HG02678 (cell line): Measurements from ENCODE around the gene IP6K3.
A peak's percentile ranks its signal among the peaks of the same experiment; 100 is the strongest.

Experiments used
- ATAC-seq: cut with Tn5 transposase; IDR thresholded peaks from one replicate; pipeline ENCODE4 v1.9.1; 2021; ENCODE audit warnings: mild to moderate bottlenecking, moderate library complexity; ENCODE audit not compliant: unreplicated experiment

The IP6K3 gene

GRCh38 chr6:33746651-33747100 lies at the start of gene IP6K3:
IP6K3 (minus strand) TSS chr6:33746905; CDS start chr6:33735476, 11,429 bp downstream.
- no peak for ATAC-seq

GRCh38 chr6:33794910-33795623 lies 48.4 kb upstream of the IP6K3 start:
- no peak for ATAC-seq

GRCh38 chr6:33792981-33793380 lies 46.3 kb upstream of the IP6K3 start:
- no peak for ATAC-seq

GRCh38 chr6:33791620-33792019 lies 44.9 kb upstream of the IP6K3 start:
- ATAC-seq: no peak

- ATAC-seq: no peak
Observed at GRCh38 chr6:33790910-33791309, 44.2 kb upstream of the IP6K3 start.

- no peak for ATAC-seq
Observed at GRCh38 chr6:33790379-33790778, 43.7 kb upstream of the IP6K3 start.

- ATAC-seq: no peak
Observed at GRCh38 chr6:33789550-33789895, 42.8 kb upstream of the IP6K3 start.

GRCh38 chr6:33788694-33789549 lies 42.2 kb upstream of the IP6K3 start, which contains the start of gene LEMD2:
LEMD2 (minus strand) TSS chr6:33789130; CDS start chr6:33789116, 14 bp downstream.
- ATAC-seq: peak; percentile 85

- peak; percentile 50 for ATAC-seq
Observed at GRCh38 chr6:33787954-33788693, 41.4 kb upstream of the IP6K3 start.

GRCh38 chr6:33787346-33787953 lies 40.7 kb upstream of the IP6K3 start:
- ATAC-seq: no peak

- no peak for ATAC-seq
Observed at GRCh38 chr6:33786736-33787135, 40.0 kb upstream of the IP6K3 start.

GRCh38 chr6:33785778-33786177 lies 39.1 kb upstream of the IP6K3 start:
- no peak for ATAC-seq

GRCh38 chr6:33784787-33785186 lies 38.1 kb upstream of the IP6K3 start:
- no peak for ATAC-seq

GRCh38 chr6:33783781-33784520 lies 37.2 kb upstream of the IP6K3 start:
- no peak for ATAC-seq

- no peak for ATAC-seq
Observed at GRCh38 chr6:33782561-33782960, 35.9 kb upstream of the IP6K3 start.

- no peak for ATAC-seq
Observed at GRCh38 chr6:33781131-33781975, 34.6 kb upstream of the IP6K3 start.

- ATAC-seq: no peak
Observed at GRCh38 chr6:33779895-33780294, 33.2 kb upstream of the IP6K3 start.

GRCh38 chr6:33779290-33779689 lies 32.6 kb upstream of the IP6K3 start:
- ATAC-seq: no peak

GRCh38 chr6:33778444-33779121 lies 31.9 kb upstream of the IP6K3 start:
- ATAC-seq: no peak
